Stomach (tissue), 4 donors: ENCODE results near the gene EIF5.

Experiments
- CTCF ChIP-seq, 7 experiments: fragments of 450-650 bp in 4 of 7; fragments of 200-600 bp in 3 of 7; sonication (generic) in 3 of 7; IDR thresholded peaks; one replicate each; pipeline ENCODE4 v1.5.1; 2016 to 2019; ENCODE audit warnings: antibody characterized with exemption in 7 of 7, control low read depth in 2 of 7, mild to moderate bottlenecking in 1 of 7
- EP300 ChIP-seq: sonication (generic); formaldehyde crosslinking; IDR thresholded peaks from one replicate; pipeline ENCODE4 v1.6.1; 2017; ENCODE audit warnings: antibody characterized with exemption
- POLR2A ChIP-seq, 4 donors: fragments of 450-650 bp; IDR thresholded peaks; one replicate each; pipeline ENCODE4 v1.6.1; 2016; ENCODE audit warnings: antibody characterized with exemption in 4 of 4, control low read depth in 2 of 4, mild to moderate bottlenecking in 1 of 4, moderate library complexity in 1 of 4
- POLR2AphosphoS5 ChIP-seq, 3 donors: sonication (generic); formaldehyde crosslinking; IDR thresholded peaks; one replicate each; pipeline ENCODE4 v1.6.1; 2016; ENCODE audit warnings: antibody characterized with exemption in 3 of 3

- TF ChIP-seq CTCF (IDR thresholded peaks at IDR 0.05) (no peak), POLR2A (IDR thresholded peaks at IDR 0.05) (no peak), EP300 (no peak), POLR2AphosphoS5 (IDR thresholded peaks at IDR 0.05) (no peak)
Observed at GRCh38 chr14:103366741-103367140, 32.7 kb downstream of the EIF5 start.
